HG02885 (cell line): Measurements from ENCODE around the gene RBM20.

ENCODE experiments used
- ATAC-seq: cut with Tn5 transposase; IDR thresholded peaks from one replicate; pipeline ENCODE4 v1.9.1; 2021; ENCODE audit warnings: mild to moderate bottlenecking; ENCODE audit not compliant: unreplicated experiment, poor library complexity

The RBM20 gene

DNA sequence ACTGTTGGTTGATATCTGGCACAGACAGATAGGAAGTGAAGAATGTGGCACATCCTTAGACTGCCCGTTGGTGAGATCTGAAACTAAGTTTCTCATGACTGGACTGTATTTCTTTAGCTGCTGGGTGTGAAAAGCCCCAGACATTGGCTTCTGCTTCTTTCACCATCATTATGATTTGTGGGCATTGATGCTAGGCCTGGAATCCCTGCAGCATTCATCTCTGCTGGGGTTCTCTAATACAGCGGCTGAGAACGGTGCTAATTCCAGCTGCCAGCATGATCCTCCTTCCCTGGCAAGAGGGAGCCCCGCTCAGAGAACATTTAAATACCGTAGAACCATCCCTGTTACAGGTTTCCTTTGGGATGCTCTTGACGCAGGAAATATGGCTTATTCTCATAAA lies 26.2 kb downstream of the RBM20 start:
- no peak for ATAC-seq

DNA sequence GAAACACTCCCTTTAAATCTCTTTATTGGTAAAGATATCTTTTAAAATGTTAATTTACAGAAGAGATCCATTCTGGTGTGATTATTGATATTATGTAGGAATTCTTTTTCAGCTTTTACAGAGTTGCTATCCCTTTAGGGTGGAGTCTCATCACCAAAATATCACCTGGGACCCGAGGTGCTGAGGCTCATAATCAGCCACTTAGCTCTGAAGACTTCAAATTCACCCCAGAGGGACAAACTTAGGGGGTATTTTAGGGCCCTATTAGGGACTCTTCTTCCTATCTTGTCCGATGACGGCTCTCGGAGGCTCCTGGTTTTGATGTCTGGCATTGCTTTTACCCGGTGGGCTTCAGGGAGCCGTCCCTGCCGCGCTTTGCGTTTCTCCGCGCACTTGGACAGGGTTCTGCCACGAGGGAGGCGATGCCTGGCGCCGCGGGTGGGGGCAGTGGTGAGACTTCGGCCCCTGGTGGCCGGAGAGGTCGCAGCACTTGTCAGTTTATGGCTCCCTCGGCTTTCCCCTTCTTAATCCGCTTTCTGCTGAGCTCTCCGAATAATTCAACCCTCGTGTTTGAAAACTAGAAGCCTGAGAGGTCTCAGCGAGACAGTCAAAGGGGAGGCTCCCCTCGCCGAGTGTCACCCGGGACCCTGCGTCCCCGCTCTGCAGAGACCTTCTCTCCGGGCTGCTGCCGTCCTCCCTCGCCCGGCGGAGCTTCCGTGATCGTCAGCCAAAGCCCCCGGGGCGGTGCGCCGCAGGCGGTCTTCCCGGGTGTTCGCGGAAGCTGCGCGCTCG lies 27.8 kb downstream of the RBM20 start:
- peak; percentile 98 for ATAC-seq

- ATAC-seq, result peak; percentile 23
These were observed 28.4 kb downstream of the RBM20 start for GRCh38 chr10:110672580-110672919.

- no peak for ATAC-seq
These were observed 31.9 kb downstream of the RBM20 start for GRCh38 chr10:110676016-110676415.

DNA sequence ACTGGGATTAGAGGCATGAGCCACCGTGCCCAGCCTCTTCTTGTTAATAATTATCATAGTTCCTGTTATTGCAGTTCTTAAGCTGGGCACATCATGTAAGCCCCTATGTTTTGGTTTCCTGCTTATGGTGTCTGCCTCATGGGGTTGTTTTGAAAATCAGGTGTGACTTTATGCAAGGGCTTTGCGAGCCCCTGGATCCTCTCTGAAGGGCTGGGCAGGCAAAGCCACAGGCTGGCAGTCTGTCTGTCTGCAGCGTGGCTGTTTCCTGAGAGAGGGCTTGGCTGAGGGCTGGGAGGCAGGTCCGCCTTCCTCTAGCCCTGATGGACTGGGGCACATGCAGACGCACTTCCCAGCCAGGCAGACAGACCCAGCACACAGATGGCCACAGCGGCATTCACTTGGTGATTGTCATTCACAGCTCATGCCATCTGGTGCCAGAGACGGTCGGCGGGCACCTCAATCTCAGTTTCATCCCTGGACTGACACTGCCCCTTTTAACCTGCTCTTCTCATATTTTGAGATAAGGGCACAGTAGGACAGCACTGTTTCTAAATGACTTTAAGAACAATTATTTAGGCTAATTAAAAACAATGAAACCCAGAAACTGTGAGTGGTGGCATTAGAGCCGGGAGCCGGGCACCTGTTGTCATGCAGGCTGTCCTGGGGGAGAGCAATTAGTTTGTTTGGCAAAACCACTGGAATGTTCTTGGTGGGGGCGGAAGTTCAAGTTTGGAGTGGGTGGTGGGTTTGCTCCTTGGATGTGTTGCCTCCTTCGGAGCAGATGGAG lies 35.5 kb downstream of the RBM20 start:
- no peak for ATAC-seq

GRCh38 chr10:110680273-110681020 lies 36.3 kb downstream of the RBM20 start:
- no peak for ATAC-seq

DNA sequence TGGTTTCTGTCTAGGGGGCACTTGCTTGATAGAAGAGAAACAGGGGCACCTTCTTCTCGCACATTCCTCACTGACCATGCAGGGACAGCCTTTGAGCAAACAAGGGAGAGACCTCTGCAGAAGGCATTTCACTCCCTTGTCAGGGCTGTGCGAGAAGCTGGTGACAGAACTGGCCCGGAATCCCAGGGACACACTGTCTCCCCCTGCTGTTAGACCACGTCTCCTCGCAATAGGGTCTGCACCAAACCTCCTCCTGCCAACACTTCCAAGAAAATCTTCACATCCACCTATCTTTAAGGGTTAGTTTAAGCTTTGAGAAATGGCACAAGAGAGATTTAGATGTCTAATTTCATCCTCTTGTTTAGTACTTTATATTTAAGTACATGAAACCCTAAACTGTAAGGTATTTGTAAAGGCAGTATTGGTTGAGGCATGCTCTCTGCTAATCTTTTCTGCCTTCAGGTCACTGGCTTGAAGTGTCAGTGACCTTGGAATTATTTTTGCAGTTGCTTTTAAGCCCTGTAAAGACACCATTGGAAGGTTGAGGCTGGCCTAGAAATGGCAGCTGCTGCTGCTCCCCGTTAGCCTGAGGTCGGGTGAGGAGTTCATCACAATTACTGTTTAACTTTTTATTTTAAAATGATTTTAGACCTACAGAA lies 37.0 kb downstream of the RBM20 start:
- peak; percentile 41 for ATAC-seq

- no peak for ATAC-seq
These were observed 38.2 kb downstream of the RBM20 start for GRCh38 chr10:110682348-110682747.

DNA sequence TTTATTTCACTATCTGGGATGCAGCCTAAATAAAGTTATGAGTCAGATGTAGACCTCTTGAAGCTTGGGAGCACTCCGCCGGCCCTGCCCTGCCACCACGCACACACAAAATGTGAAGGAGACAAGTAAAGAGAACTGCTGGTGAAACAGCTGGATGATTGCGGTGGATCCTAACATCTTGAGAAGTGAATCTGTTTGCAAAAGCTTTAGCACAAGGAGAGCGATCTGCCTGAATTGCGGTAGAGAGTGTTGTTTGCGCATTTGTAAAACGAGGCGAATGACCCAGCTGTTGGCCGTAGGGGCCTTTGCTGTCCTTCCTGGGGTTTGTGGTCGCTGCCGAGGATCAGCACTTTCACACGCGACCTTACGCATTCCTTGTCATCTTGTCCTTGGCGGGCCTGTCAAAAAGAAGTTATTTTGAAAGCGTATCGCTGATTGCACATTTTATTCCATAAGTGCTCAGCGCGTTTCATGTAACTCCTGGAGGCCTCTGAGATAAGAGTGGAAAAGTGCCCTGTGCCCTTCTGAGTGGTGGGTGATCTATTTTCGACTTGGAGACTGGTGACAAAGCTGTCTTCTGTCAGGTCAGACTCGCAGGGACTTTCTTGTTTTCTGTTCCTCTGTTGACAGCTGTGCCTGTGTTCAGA lies 40.8 kb downstream of the RBM20 start:
- ATAC-seq, result no peak

- no peak for ATAC-seq
These were observed 41.9 kb downstream of the RBM20 start for GRCh38 chr10:110686047-110686446.

GRCh38 chr10:110686949-110687348 lies 42.8 kb downstream of the RBM20 start:
- ATAC-seq, result no peak

GRCh38 chr10:110687400-110687799 lies 43.3 kb downstream of the RBM20 start:
- no peak for ATAC-seq

GRCh38 chr10:110691139-110691538 lies 47.0 kb downstream of the RBM20 start:
- ATAC-seq, result no peak

DNA sequence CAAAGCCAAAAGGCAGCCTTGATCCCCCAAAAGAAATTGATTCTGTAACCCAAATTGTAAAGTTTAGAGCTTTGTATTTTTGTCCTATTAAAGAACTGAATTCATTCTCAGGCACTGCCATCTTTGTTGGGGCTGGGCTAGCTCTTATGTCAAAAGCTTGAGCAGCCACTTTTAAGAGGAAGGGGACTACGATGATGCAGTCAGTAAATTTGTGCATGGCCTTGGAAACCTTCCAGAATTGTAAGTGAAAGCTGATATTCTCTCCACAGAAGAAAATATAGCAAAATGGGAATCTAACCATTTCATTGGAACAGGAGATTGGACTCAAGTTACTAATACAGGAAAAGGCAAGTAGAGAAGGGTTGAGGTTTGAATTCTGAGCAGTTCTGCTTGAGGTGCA lies 50.1 kb downstream of the RBM20 start:
- ATAC-seq, result no peak

DNA sequence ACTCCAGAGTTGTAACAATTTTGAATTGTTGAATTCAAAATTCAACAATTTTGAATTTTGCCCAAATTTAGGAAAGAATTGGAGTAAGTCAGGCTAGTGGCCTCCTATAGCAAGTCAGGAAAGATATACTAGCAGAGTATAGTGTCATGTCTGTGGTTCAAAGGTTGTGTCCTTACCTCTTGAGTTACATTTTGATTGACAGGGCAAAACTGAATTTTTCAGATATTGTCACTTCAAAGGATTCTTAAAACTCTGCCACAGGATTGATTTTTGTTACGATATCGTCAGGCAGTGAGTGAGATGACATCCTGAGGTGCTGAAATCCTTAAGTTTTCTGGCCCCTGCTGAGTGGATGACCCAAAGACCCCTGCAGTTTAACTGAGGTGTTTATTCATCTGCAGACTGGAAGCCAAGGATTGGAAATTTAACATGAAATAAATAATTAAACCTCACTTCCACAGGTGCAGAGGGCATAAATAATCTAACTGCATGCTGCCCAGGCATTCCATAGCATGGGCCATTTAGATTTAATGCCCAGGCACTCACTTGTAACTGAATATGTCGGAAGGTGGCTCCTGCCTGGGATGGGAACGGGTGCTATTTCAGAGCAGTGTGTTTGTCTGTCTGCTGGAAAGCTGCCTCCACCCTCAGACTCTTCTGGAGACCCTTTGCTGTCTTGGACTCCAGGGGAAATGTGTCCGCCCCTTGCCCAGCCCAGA lies 50.8 kb downstream of the RBM20 start:
- no peak for ATAC-seq

- ATAC-seq, result no peak
These were observed 51.4 kb downstream of the RBM20 start for GRCh38 chr10:110695539-110695886.

- no peak for ATAC-seq
These were observed 52.3 kb downstream of the RBM20 start for GRCh38 chr10:110696436-110696835.

DNA sequence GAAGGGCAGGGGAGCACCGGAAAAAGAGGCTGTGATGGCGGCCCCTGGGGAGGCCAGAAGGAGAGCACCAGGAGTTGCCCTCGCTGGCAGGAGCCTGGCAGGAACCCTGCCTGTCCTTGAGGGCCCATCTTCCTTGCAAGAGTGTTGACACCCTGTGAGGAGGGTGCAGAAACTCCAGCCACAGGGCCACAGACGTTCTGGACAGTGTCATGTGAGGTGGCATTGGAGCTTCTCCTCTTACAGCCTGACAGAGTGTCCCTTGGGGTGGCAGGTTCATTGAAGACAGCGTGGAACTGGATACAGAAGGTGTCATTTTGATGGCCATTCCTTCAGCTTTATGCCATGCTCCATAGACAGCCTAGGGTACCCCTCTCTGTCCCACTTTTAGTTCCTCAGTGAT lies 54.2 kb downstream of the RBM20 start:
- ATAC-seq, result no peak

- no peak for ATAC-seq
These were observed 54.7 kb downstream of the RBM20 start for GRCh38 chr10:110698782-110699201.
